GM19328 (cell line): ENCODE measurements around the gene GJB5.
"Not testable (repeated sequence)": the region's sequence is repeated elsewhere in the genome, so short reads cannot be mapped to it uniquely, and the experiment has no call there.

ENCODE experiments used
- ATAC-seq: cut with Tn5 transposase; IDR thresholded peaks from one replicate; pipeline ENCODE4 v1.9.1; 2021; ENCODE audit warnings: mild to moderate bottlenecking, moderate library complexity; ENCODE audit not compliant: unreplicated experiment

The GJB5 gene

DNA sequence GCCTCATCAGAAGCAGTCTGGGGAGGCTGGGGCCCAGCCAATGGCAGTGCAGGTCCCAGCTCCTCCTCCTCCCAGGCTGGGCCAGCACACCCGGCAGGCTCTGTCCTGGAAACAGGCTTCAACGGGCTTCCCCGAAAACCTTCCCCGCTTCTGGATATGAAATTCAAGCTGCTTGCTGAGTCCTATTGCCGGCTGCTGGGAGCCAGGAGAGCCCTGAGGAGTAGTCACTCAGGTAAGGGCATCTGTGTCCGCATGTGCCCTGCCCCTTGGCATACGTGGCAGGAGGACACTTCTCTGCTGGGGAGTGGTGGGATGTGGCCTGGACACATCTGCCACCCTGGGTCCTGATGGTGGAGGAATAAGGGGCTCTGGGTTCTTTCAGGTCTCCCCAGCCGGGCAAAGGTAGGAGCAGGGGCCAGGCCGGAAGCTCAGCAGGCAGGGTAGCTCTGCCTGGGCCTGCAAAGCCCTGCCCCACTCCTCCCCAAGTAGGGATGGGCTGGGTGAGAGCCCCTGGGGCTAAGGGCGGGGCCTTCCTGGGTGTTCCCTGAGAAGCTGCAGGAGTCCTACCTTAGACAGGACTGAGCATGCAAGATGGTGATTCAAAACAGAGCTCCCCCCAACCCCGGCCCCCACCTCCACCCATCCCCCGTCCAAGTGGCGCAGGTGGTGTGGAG, at the start of gene GJB5:
GJB5 (plus strand) TSS at position 84 of the 674 bp plus-strand sequence. CDS start 2,284 bp downstream, outside the sequence.
- ATAC-seq = no peak

- ATAC-seq = no peak
Observed at GRCh38 chr1:34705077-34705476, 49.8 kb upstream of the GJB5 start.

- ATAC-seq = no peak
Observed at GRCh38 chr1:34708106-34708505, 46.7 kb upstream of the GJB5 start.

GRCh38 chr1:34709547-34709946, 45.3 kb upstream of the GJB5 start:
- no peak for ATAC-seq

- ATAC-seq = no peak
Observed at GRCh38 chr1:34710812-34711211, 44.0 kb upstream of the GJB5 start.

DNA sequence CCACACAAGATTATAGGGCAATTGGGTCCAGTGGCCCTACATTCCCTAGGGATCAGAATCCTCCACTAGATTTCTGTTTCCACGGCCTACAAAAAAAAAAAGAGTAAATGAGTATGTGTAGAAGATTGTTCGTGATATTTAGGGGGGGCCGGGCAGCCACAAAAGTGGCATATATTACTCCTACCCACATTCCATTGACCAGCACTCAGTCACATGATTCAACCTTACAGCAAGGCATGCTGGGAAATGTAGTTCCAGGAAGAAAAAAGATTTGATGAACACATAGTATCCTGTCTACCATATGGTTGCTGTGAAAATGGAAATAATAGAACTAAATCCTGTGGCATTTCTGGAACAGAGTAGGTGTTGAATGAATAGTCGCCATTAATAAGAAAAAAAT, 43.4 kb upstream of the GJB5 start:
- no peak for ATAC-seq

DNA sequence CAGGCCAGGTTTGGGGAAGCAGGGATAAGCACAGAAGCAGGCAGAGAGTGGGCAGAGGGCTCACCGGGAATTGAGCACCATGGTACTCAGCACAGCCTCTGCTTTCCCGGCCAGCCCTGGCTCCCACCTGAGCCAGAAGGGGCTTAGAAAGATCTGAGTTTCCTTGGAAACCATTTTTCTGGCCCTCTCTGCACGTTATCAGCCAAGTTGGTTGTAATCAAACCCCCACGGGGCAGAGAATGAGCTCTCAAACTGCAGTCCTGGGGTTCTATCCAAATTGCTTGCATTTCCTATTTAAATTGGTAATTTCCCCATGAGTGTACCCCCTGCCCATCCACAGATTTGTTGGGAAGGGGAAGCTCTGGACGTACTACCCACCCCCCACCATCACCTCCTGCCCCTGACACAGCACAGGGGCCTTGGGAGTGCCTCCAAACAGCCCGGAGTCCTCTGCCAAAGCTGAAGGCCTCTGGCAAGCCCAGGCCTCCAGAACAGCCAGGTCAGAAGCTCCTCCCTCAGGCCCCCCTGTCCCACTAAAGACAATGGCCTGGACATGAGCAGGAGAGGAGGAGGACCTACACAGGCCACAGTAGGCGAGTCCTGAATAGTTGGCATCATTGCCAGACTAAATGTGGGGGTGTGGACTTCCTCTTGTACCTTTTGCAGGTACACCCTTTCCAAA, 42.7 kb upstream of the GJB5 start:
- ATAC-seq = no peak

GRCh38 chr1:34713443-34713842, 41.4 kb upstream of the GJB5 start:
- no peak for ATAC-seq

- ATAC-seq = no peak
Observed at GRCh38 chr1:34714386-34714785, 40.5 kb upstream of the GJB5 start.

DNA sequence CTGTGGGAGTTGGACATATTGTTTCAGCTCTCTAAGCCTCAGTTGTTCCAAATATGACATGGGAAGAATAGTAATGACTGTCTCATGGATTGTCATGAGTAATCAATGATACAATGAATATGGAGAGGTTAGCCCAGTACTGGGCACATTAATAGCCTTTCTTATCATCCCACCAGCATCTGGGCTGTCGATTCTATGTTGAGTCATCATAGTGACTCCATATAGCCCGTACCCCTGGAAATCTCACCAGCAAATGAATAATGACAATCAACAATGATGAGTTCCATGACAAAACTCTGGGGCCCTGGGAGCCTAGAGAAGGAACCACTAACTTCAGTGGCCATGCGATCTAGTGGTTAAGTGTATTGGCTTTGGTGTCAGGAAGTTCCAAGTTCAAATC, 39.7 kb upstream of the GJB5 start:
- no peak for ATAC-seq

- no peak for ATAC-seq
Observed at GRCh38 chr1:34721241-34721640, 33.6 kb upstream of the GJB5 start.

GRCh38 chr1:34721646-34722355, 33.0 kb upstream of the GJB5 start:
- no peak for ATAC-seq

GRCh38 chr1:34726861-34727260, 28.0 kb upstream of the GJB5 start:
- no peak for ATAC-seq

- ATAC-seq = no peak
Observed at GRCh38 chr1:34730485-34730884, 24.4 kb upstream of the GJB5 start.

GRCh38 chr1:34732831-34733230, 22.0 kb upstream of the GJB5 start:
- ATAC-seq = not testable (repeated sequence)

DNA sequence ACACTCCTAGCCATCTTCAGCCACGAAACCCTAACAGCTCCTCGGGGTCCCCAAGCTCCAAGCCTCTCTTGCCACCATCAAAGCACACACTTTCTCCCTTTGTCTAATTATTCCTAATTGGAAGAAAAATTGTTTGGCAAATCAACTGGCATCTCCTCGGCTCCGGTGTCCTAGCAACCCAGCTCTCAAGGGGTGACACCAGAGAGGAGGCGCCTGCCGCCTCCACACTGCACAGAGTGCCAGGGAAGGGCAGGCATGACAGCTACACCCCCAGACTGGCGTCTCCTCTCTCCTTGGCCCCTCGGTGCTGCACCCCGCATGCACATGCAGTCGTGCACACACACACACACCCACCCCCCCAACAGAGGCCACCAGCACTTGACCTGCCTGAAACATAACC, 18.2 kb upstream of the GJB5 start:
- no peak for ATAC-seq

- not testable (repeated sequence) for ATAC-seq
Observed at GRCh38 chr1:34737236-34737635, 17.6 kb upstream of the GJB5 start.

- no peak for ATAC-seq
Observed at GRCh38 chr1:34739613-34740012, 15.2 kb upstream of the GJB5 start.

GRCh38 chr1:34740161-34740868, 14.5 kb upstream of the GJB5 start:
- ATAC-seq = no peak

DNA sequence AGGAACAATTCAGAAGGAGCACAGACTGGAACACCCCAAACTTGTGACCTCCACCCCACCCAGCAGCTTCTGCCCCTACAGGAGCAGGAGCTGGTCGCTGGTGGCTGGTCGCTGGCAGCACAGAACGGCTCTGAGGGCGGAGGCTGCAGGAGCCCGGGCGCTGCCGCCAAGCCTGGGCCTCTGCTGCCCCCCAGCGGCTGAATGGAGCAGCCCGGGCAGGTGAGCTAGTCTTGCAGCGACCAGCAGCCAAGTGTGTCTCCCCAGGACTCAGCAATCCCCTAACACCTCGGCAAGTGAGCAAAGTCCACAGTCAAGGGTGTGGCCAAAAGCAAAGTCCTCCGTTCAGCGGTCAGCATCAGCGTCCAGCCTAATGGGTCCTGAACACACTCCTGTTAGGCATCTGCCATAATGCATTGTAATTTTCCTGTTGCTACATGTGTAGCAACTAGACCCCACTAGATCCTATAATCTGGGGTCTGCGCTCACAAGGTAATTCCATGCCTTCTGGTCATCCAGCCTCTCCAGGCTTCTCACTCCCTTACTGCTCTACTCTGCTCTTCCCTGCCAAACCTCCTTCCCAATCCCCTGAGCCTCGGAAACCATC, 12.1 kb upstream of the GJB5 start:
- ATAC-seq = no peak

GRCh38 chr1:34743775-34744174, 11.1 kb upstream of the GJB5 start:
- ATAC-seq = no peak
